ENCODE measurements around the gene SP7.

GRCh38 chr12:53295070-53295890 lies 40.9 kb downstream of the SP7 start, which contains the start of gene PFDN5:
- TF ChIP-seq CTCF (conservative IDR thresholded peaks at IDR 0.05): no peak
- TF ChIP-seq EZH2 (IDR thresholded peaks at IDR 0.05; ENCODE audit: low read depth): no peak

All from PC-9 (cell line).